Lower leg skin (tissue), 4 donors: ENCODE measurements around the gene LPIN3. TPM values are rescaled to one million over a fixed set of nuclear protein-coding genes. Genes with fewer than 3 reads are reported as not detected.

Experiments used
- DNase-seq, 2 donors: peaks; one replicate each; pipeline ENCODE4 v3.0.0-alpha.2; 2019; ENCODE audit warnings: low spot score in 2 of 2
- H3K4me3 ChIP-seq: fragments of 200-600 bp; sonication (generic); 2 replicates; pipeline ENCODE4 v1.5.1; 2017; ENCODE audit warnings: mild to moderate bottlenecking, low read depth; ENCODE audit not compliant: poor library complexity, severe bottlenecking
- CTCF ChIP-seq, 3 donors: fragments of 450-650 bp; IDR thresholded peaks; one replicate each; pipeline ENCODE4 v1.5.1; 2016; ENCODE audit warnings: antibody characterized with exemption in 3 of 3, mild to moderate bottlenecking in 3 of 3, moderate library complexity in 2 of 3
- POLR2A ChIP-seq, 2 donors: fragments of 450-650 bp; IDR thresholded peaks; one replicate each; pipeline ENCODE4 v1.6.1; 2016 to 2017; ENCODE audit warnings: antibody characterized with exemption in 2 of 2, mild to moderate bottlenecking in 1 of 2, moderate library complexity in 1 of 2
- WGBS, 2 donors: methylation state at CpG; one replicate each; pipeline ENCODE4 v1.1.5; 2018; 5-methylcytosine and 5-hydroxymethylcytosine counted together
- intact Hi-C: fragments of 100-400 bp; cut with DNase I; formaldehyde crosslinking; loops from one replicate; pipeline ENCODE4 v1.15.0; 2023; ENCODE audit warnings: low total_unique reads
- total RNA-seq, 4 donors: library from RNA; depleted of rRNA; stranded (reverse); fragments of >200 nt; gene quantifications; one replicate each; pipeline ENCODE4 v1.1.0, GENCODE V29; 2016

LPIN3 gene
- total RNA-seq, 4 donors from 2014 or later: 53.3 to 135 (median 66.6) TPM

GRCh38 chr20:41352666-41353065, 12.0 kb downstream of the LPIN3 start:
- intact Hi-C loops: no loop called here
- DNase-seq: no peak

GRCh38 chr20:41353530-41353929, 12.9 kb downstream of the LPIN3 start:
- TF ChIP-seq POLR2A (IDR thresholded peaks at IDR 0.05) (no peak), CTCF (IDR thresholded peaks at IDR 0.05) (no peak)
- no peak for DNase-seq
- intact Hi-C loops: no loop called here
- H3K4me3 ChIP-seq: no peak overlapping the region

More at GRCh38 chr20:41352666-41353065, 12.0 kb downstream of the LPIN3 start:
- no peak overlapping the region for H3K4me3 ChIP-seq
- TF ChIP-seq CTCF (IDR thresholded peaks at IDR 0.05) (no peak), POLR2A (IDR thresholded peaks at IDR 0.05) (no peak)
- WGBS, 2 donors: 88 to 91% methylated on average over 5 of the region's 5 CpGs

GRCh38 chr20:41355192-41355591, 14.6 kb downstream of the LPIN3 start:
- TF ChIP-seq CTCF (IDR thresholded peaks at IDR 0.05): no peak
- no peak for TF ChIP-seq POLR2A (IDR thresholded peaks at IDR 0.05)
- intact Hi-C loops: no loop called here
- 100% methylated on average over 3 of the region's 3 CpGs for WGBS, 2 donors
- DNase-seq: no peak
- H3K4me3 ChIP-seq: no peak overlapping the region

- WGBS, 2 donors: 92% methylated on average over 6 to 7 of the region's 7 CpGs
- TF ChIP-seq POLR2A (IDR thresholded peaks at IDR 0.05) (no peak), CTCF (IDR thresholded peaks at IDR 0.05) (no peak)
- H3K4me3 ChIP-seq: no peak overlapping the region
- intact Hi-C loops: no loop called here
- no peak for DNase-seq
These were observed 15.1 kb downstream of the LPIN3 start for GRCh38 chr20:41355598-41356203.

GRCh38 chr20:41356951-41357350, 16.3 kb downstream of the LPIN3 start:
- no peak for TF ChIP-seq POLR2A (IDR thresholded peaks at IDR 0.05)
- TF ChIP-seq CTCF (IDR thresholded peaks at IDR 0.05): no peak
- 80 to 83% methylated on average over 8 to 12 of the region's 13 CpGs for WGBS, 2 donors

More at GRCh38 chr20:41356951-41357350, 16.3 kb downstream of the LPIN3 start:
- no peak for DNase-seq
- no peak overlapping the region for H3K4me3 ChIP-seq
- intact Hi-C loops: no loop called here
